IMR-90 (cell line): ENCODE measurements around the gene RASGRP4. TPM values are rescaled to one million over a fixed set of nuclear protein-coding genes. Genes with fewer than 3 reads are reported as not detected.
"Not testable (repeated sequence)": the region's sequence is repeated elsewhere in the genome, so short reads cannot be mapped to it uniquely, and the experiment has no call there.

Experiments
- ATAC-seq: fragments of 200-7000 bp; cut with Tn5 transposase; 2 replicates; pipeline ENCODE4 v1.9.1; 2020; ENCODE audit warnings: low read depth, mild to moderate bottlenecking, moderate library complexity
- BruUV-seq: library from RNA; stranded (reverse); fragments of 400-500 nt; replicated peaks from 2 replicates; lab custom pipeline; 2021; lab: Mats Ljungman, UMichigan
- CTCF ChIA-PET: fragments of 300-600 bp; formaldehyde crosslinking; extraction: SDS; loops from one replicate; lab custom pipeline; 2021; ENCODE audit warnings: antibody characterized with exemption; lab: Yijun Ruan, JAX
- POLR2A ChIA-PET: fragments of 300-600 bp; sonication (Branson Sonifier 250); formaldehyde crosslinking; loops from one replicate; lab custom pipeline; 2022; ENCODE audit warnings: antibody characterized with exemption; ENCODE audit not compliant: unreplicated experiment; lab: Charles Lee
- DNase-seq: peaks from one replicate; pipeline ENCODE4 v3.0.0; 2013
- H2AFZ ChIP-seq: replicated peaks from 2 replicates; pipeline ENCODE3; 2013; ENCODE audit warnings: low read length, mild to moderate bottlenecking; ENCODE audit not compliant: poor library complexity
- H2AK5ac ChIP-seq: 2 replicates; pipeline ENCODE4 v1.6.1; 2013; ENCODE audit warnings: low read depth, low read length, inconsistent platforms
- H2AK9ac ChIP-seq: replicated peaks from 2 replicates; pipeline ENCODE3; 2013; ENCODE audit warnings: mild to moderate bottlenecking, low read depth, low read length, moderate library complexity; ENCODE audit not compliant: poor library complexity
- H2BK120ac ChIP-seq: 2 replicates; pipeline ENCODE4 v1.6.1; 2013; ENCODE audit warnings: low read depth, low read length, inconsistent platforms
- H2BK15ac ChIP-seq: 3 replicates; pipeline ENCODE4 v1.6.1; 2013; ENCODE audit warnings: low read depth, low read length, inconsistent platforms
- H2BK20ac ChIP-seq: 2 replicates; pipeline ENCODE4 v1.6.1; 2013; ENCODE audit warnings: low read depth, mild to moderate bottlenecking, inconsistent platforms, low read length, moderate library complexity
- H2BK5ac ChIP-seq: 2 replicates; pipeline ENCODE4 v1.6.1; 2013; ENCODE audit warnings: mild to moderate bottlenecking, low read depth, low read length, inconsistent platforms; ENCODE audit not compliant: poor library complexity, severe bottlenecking
- H3K14ac ChIP-seq: replicated peaks from 2 replicates; pipeline ENCODE4 v1.6.1; 2013; ENCODE audit warnings: low read depth, low read length, inconsistent platforms
- H3K18ac ChIP-seq: 2 replicates; pipeline ENCODE4 v1.6.1; 2013; ENCODE audit warnings: low read depth, low read length, control low read depth
- H3K23ac ChIP-seq: 2 replicates; pipeline ENCODE4 v1.6.1; 2013; ENCODE audit warnings: low read depth, low read length, inconsistent platforms
- H3K27ac ChIP-seq: 2 replicates; pipeline ENCODE4 v1.5.1; 2013; ENCODE audit warnings: mild to moderate bottlenecking, control low read depth, low read length; ENCODE audit not compliant: insufficient read depth
- H3K27me3 ChIP-seq: 2 replicates; pipeline ENCODE4 v1.6.1; 2013; ENCODE audit warnings: low read length; ENCODE audit not compliant: control insufficient read depth, insufficient read depth
- H3K36me3 ChIP-seq: 2 replicates; pipeline ENCODE4 v1.6.1; 2013; ENCODE audit warnings: low read length, mixed read lengths; ENCODE audit not compliant: control insufficient read depth, insufficient read depth
- H3K4ac ChIP-seq: 2 replicates; pipeline ENCODE4 v1.6.1; 2013; ENCODE audit warnings: low read depth, low read length, inconsistent platforms
- H3K4me1 ChIP-seq: 2 replicates; pipeline ENCODE4 v1.6.1; 2013; ENCODE audit warnings: low read length, mixed read lengths; ENCODE audit not compliant: control insufficient read depth, insufficient read depth
- H3K4me2 ChIP-seq: 2 replicates; pipeline ENCODE4 v1.6.1; 2013; ENCODE audit warnings: low read depth, mild to moderate bottlenecking, control low read depth, low read length, moderate library complexity
- H3K4me3 ChIP-seq: 2 replicates; pipeline ENCODE4 v1.5.1; 2013; ENCODE audit warnings: low read depth, mild to moderate bottlenecking, control low read depth, low read length, moderate library complexity; ENCODE audit not compliant: insufficient read depth
- H3K56ac ChIP-seq: 2 replicates; pipeline ENCODE4 v1.6.1; 2013; ENCODE audit warnings: low read length, inconsistent platforms; ENCODE audit not compliant: insufficient read depth; ENCODE audit errors: extremely low read depth
- H3K79me1 ChIP-seq, 2 experiments: 2 replicates each; pipeline ENCODE4 v1.6.1; 2013; ENCODE audit warnings: low read length in 2 of 2, inconsistent platforms in 1 of 2, low read depth in 1 of 2
- H3K9ac ChIP-seq: 2 replicates; pipeline ENCODE4 v1.6.1; 2013; ENCODE audit warnings: low read depth, low read length, control low read depth
- H3K9me1 ChIP-seq: 2 replicates; pipeline ENCODE4 v1.6.1; 2013; ENCODE audit warnings: low read length, inconsistent platforms; ENCODE audit not compliant: insufficient read depth
- H3K9me3 ChIP-seq: 2 replicates; pipeline ENCODE4 v1.6.1; 2013; ENCODE audit warnings: low read length; ENCODE audit not compliant: control insufficient read depth, insufficient read depth
- H4K20me1 ChIP-seq: 2 replicates; pipeline ENCODE4 v1.6.1; 2013; ENCODE audit warnings: low read length, inconsistent platforms; ENCODE audit not compliant: insufficient read depth
- H4K5ac ChIP-seq: 2 replicates; pipeline ENCODE4 v1.6.1; 2013; ENCODE audit warnings: mild to moderate bottlenecking, low read depth, low read length, control low read depth
- H4K8ac ChIP-seq, 2 experiments: 2 replicates each; pipeline ENCODE4 v1.6.1; 2013; ENCODE audit warnings: low read depth in 2 of 2, low read length in 2 of 2, control low read depth in 1 of 2, inconsistent platforms in 1 of 2
- H4K91ac ChIP-seq: 2 replicates; pipeline ENCODE4 v1.6.1; 2013; ENCODE audit warnings: low read depth, low read length, inconsistent platforms; ENCODE audit not compliant: insufficient read depth
- WGBS, 2 experiments: methylation state at CpG; one replicate each; pipeline versions ENCODE4 v1.1.5 to v1.1.7; 2013; ENCODE audit warnings: missing lambda C conversion rate in 2 of 2; ENCODE audit not compliant: insufficient read length in 1 of 2; ENCODE audit errors: extremely low coverage in 2 of 2; 5-methylcytosine and 5-hydroxymethylcytosine counted together
- dilution Hi-C: fragments of 300-500 bp; cut with HindIII; formaldehyde crosslinking; loops from one replicate; pipeline ENCODE4 v1.14.3; 2018; ENCODE audit warnings: low sequenced_read_pairs; ENCODE audit not compliant: unreplicated experiment
- in situ Hi-C: fragments of 300-500 bp; cut with MboI; formaldehyde crosslinking; loops from 3 replicates; pipeline ENCODE4 v1.14.3; 2019; ENCODE audit warnings: low sequenced_read_pairs, inconsistent platforms, mixed read lengths
- intact Hi-C: fragments of 100-400 bp; cut with micrococcal nuclease; formaldehyde crosslinking; loops from 2 replicates; pipeline ENCODE4 v1.10.0; 2022
- polyA plus RNA-seq, 3 experiments: library from polyadenylated mRNA; depleted of rRNA; stranded (reverse); fragments of >200 nt; gene quantifications; 2 replicates each; pipeline ENCODE4 v1.2.3, GENCODE V29; 2012; ENCODE audit warnings: low replicate concordance in 1 of 3
- total RNA-seq: library from RNA; depleted of rRNA; stranded (reverse); fragments of >200 nt; gene quantifications from 2 replicates; pipeline ENCODE4 v1.2.3, GENCODE V29; 2012

Gene RASGRP4
- total and polyA plus RNA-seq, 2 of the 4 experiments (the other 2 are of a cell fraction), result not detected

GRCh38 chr19:38411898-38412297, 14.1 kb downstream of the RASGRP4 start:
- H3K14ac ChIP-seq, H2AFZ ChIP-seq, DNase-seq, ATAC-seq, POLR2A ChIA-PET, H2BK5ac ChIP-seq, H3K4me2 ChIP-seq, H4K91ac ChIP-seq, dilution Hi-C loops, H3K36me3 ChIP-seq, H3K9ac ChIP-seq, H4K20me1 ChIP-seq, H2BK15ac ChIP-seq, H3K4ac ChIP-seq, H3K27ac ChIP-seq, H3K9me1 ChIP-seq, H2BK120ac ChIP-seq, H2AK5ac ChIP-seq, H3K4me3 ChIP-seq, H3K23ac ChIP-seq, H2BK20ac ChIP-seq, BruUV-seq, H2AK9ac ChIP-seq, H4K8ac ChIP-seq, H3K56ac ChIP-seq, H3K79me1 ChIP-seq, H3K18ac ChIP-seq, H4K5ac ChIP-seq, H3K4me1 ChIP-seq, intact Hi-C loops, H3K27me3 ChIP-seq, CTCF ChIA-PET, H3K9me3 ChIP-seq: not testable (repeated sequence)
- in situ Hi-C loops, result loop anchor here (25.0 kb wide), 1 partner anchor 525 kb away; the partner anchor contains the start of genes MRPS12 and SARS2
- 100% methylated on average over 1 of the region's 5 CpGs; no CpG with 5 or more reads in 1 of the 2 experiments for WGBS, 2 experiments
